Panc1 (cell line): Measurements from ENCODE around the gene EREG.

Source experiments
- POLR2AphosphoS5 ChIP-seq: IDR thresholded peaks from 2 replicates; pipeline ENCODE4 v1.6.1; 2012; ENCODE audit warnings: mild to moderate bottlenecking, low read depth, low read length, moderate library complexity
- SIN3A ChIP-seq: IDR thresholded peaks from 2 replicates; pipeline ENCODE4 v1.6.1; 2012; ENCODE audit warnings: low read depth, mild to moderate bottlenecking, low read length, moderate library complexity, borderline replicate concordance; ENCODE audit not compliant: insufficient read depth
- TF ChIP-seq, protein P1 (sequence below): fragments of 450-650 bp; IDR thresholded peaks from 2 replicates; pipeline ENCODE4 v1.5.1; 2017; ENCODE audit warnings: mild to moderate bottlenecking

- TF ChIP-seq, protein P1, sequence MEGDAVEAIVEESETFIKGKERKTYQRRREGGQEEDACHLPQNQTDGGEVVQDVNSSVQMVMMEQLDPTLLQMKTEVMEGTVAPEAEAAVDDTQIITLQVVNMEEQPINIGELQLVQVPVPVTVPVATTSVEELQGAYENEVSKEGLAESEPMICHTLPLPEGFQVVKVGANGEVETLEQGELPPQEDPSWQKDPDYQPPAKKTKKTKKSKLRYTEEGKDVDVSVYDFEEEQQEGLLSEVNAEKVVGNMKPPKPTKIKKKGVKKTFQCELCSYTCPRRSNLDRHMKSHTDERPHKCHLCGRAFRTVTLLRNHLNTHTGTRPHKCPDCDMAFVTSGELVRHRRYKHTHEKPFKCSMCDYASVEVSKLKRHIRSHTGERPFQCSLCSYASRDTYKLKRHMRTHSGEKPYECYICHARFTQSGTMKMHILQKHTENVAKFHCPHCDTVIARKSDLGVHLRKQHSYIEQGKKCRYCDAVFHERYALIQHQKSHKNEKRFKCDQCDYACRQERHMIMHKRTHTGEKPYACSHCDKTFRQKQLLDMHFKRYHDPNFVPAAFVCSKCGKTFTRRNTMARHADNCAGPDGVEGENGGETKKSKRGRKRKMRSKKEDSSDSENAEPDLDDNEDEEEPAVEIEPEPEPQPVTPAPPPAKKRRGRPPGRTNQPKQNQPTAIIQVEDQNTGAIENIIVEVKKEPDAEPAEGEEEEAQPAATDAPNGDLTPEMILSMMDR = no peak
- TF ChIP-seq POLR2AphosphoS5 (no peak), SIN3A (no peak)
Observed at GRCh38 chr4:74391890-74392475, 27.0 kb downstream of the EREG start.
